Endothelial cell of umbilical vein (primary cell): ENCODE data around the gene DACH2.

Experiments
- CTCF ChIP-seq, 2 donors: IDR thresholded peaks; 1 replicate in 1 of 2; 2 replicates in 1 of 2; pipeline ENCODE4 v1.5.1; 2011; ENCODE audit warnings: low read length in 2 of 2, mild to moderate bottlenecking in 2 of 2, moderate library complexity in 2 of 2, control low read depth in 1 of 2, inconsistent platforms in 1 of 2, low read depth in 1 of 2; ENCODE audit not compliant: insufficient read depth in 1 of 2; ENCODE audit errors: extremely low read depth in 1 of 2
- EZH2 ChIP-seq: IDR thresholded peaks from 2 replicates; pipeline ENCODE4 v1.6.1; 2012; ENCODE audit warnings: borderline replicate concordance, low read depth, mild to moderate bottlenecking, moderate library complexity, low read length, inconsistent platforms; ENCODE audit not compliant: severe bottlenecking
- GATA2 ChIP-seq: IDR thresholded peaks from 2 replicates; pipeline ENCODE4 v1.7.0; 2011; ENCODE audit warnings: low read depth, mild to moderate bottlenecking, moderate library complexity, mixed read lengths, low read length; ENCODE audit not compliant: insufficient read length, insufficient read depth
- POLR2AphosphoS5 ChIP-seq: IDR thresholded peaks from 2 replicates; pipeline ENCODE4 v1.6.1; 2012; ENCODE audit warnings: low read depth, mild to moderate bottlenecking, control low read depth, low read length, moderate library complexity; ENCODE audit not compliant: insufficient read depth

DNA sequence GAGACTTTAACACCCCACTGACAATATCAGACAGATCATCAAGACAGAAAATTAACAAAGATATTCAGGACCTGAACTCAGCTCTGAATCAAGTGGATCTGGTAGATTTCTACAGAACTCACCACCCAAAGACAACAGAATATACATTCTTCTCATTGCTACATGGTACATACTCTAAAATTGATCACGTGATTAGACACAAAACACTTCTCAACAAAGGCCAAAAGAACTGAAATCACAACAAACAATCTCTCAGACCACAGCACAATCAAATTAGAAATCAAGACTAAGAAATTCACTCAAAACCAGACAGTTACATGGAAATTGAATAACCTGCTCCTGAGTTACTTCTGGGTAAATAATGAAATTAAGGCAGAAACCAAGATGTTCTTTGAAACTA, 49.6 kb downstream of the DACH2 start:
- TF ChIP-seq CTCF (IDR thresholded peaks at IDR 0.05; ENCODE audit: extremely low read depth in 1 of 2, insufficient read depth in 1 of 2, low read depth in 1 of 2, low read length in 2 of 2) (no peak), EZH2 (no peak), POLR2AphosphoS5 (no peak), GATA2 (no peak)
